ENCODE data around the gene IFT172.
"Not testable (repeated sequence)": the region's sequence is repeated elsewhere in the genome, so short reads cannot be mapped to it uniquely, and the experiment has no call there.

GRCh38 chr2:27425039-27425438, 64.5 kb downstream of the IFT172 start:
- not testable (repeated sequence) for TF ChIP-seq CTCF, POLR2A (IDR thresholded peaks at IDR 0.05)
